SK-N-SH (cell line): ENCODE measurements around the gene FOXP1.

Source experiments
- JUND ChIP-seq: IDR thresholded peaks from 2 replicates; pipeline ENCODE4 v1.4.0; 2012
- POLR2AphosphoS5 ChIP-seq: IDR thresholded peaks from 2 replicates; pipeline ENCODE4 v1.6.1; 2012; ENCODE audit warnings: low read depth, low read length
- TAF1 ChIP-seq: IDR thresholded peaks from 2 replicates; pipeline ENCODE4 v1.6.1; 2012; ENCODE audit warnings: low read depth, mild to moderate bottlenecking, low read length, moderate library complexity, borderline replicate concordance
- TEAD4 ChIP-seq: IDR thresholded peaks from 2 replicates; pipeline ENCODE4 v1.4.0; 2012; ENCODE audit warnings: mild to moderate bottlenecking, borderline replicate concordance; ENCODE audit not compliant: insufficient read depth
- YY1 ChIP-seq: IDR thresholded peaks from 2 replicates; pipeline ENCODE4 v1.4.0; 2012; ENCODE audit warnings: low read depth, mild to moderate bottlenecking
- TF ChIP-seq, protein P1 (sequence below): fragments of 200-600 bp; sonication (generic); IDR thresholded peaks from 2 replicates; pipeline ENCODE4 v1.6.1; 2017; ENCODE audit warnings: antibody characterized with exemption, mild to moderate bottlenecking, moderate library complexity
- TF ChIP-seq, protein P2 (sequence below): IDR thresholded peaks from 2 replicates; pipeline ENCODE4 v1.4.0; 2012; ENCODE audit warnings: low read depth, borderline replicate concordance

DNA sequence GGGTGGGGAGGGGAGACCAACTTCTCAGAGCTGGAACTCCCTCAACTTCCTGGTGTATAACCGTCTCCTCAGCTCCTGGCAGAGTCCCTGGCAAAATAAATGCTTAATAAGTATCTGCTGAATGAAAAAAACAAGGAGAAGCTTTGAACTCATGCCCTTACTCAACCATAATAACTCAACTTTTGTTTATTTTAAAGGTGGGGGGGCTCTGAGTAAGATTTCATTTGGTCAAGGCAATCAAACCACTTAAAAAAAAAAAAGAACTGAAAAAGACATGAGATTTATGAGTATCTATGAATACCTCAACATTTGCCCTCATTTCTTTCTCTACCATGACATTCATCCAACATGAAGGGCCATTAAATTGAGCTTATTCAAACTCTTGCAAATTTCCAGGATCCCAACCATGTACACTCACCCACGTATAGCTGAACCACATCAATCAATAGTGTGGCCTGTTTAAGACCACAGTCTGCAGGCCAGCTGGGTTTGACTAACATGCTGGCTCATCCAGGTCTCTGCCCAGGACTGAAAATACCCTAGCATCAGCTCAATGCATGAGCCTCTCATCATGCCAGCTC, 157.9 kb downstream of the FOXP1 start:
- TF ChIP-seq, protein P1, sequence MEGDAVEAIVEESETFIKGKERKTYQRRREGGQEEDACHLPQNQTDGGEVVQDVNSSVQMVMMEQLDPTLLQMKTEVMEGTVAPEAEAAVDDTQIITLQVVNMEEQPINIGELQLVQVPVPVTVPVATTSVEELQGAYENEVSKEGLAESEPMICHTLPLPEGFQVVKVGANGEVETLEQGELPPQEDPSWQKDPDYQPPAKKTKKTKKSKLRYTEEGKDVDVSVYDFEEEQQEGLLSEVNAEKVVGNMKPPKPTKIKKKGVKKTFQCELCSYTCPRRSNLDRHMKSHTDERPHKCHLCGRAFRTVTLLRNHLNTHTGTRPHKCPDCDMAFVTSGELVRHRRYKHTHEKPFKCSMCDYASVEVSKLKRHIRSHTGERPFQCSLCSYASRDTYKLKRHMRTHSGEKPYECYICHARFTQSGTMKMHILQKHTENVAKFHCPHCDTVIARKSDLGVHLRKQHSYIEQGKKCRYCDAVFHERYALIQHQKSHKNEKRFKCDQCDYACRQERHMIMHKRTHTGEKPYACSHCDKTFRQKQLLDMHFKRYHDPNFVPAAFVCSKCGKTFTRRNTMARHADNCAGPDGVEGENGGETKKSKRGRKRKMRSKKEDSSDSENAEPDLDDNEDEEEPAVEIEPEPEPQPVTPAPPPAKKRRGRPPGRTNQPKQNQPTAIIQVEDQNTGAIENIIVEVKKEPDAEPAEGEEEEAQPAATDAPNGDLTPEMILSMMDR, result no peak
- TF ChIP-seq, protein P2, sequence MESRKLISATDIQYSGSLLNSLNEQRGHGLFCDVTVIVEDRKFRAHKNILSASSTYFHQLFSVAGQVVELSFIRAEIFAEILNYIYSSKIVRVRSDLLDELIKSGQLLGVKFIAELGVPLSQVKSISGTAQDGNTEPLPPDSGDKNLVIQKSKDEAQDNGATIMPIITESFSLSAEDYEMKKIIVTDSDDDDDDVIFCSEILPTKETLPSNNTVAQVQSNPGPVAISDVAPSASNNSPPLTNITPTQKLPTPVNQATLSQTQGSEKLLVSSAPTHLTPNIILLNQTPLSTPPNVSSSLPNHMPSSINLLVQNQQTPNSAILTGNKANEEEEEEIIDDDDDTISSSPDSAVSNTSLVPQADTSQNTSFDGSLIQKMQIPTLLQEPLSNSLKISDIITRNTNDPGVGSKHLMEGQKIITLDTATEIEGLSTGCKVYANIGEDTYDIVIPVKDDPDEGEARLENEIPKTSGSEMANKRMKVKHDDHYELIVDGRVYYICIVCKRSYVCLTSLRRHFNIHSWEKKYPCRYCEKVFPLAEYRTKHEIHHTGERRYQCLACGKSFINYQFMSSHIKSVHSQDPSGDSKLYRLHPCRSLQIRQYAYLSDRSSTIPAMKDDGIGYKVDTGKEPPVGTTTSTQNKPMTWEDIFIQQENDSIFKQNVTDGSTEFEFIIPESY, result no peak
- TF ChIP-seq JUND (no peak), POLR2AphosphoS5 (no peak), YY1 (no peak), TAF1 (no peak), TEAD4 (no peak)
